HepG2 (cell line): Measurements from ENCODE around the gene SHC1. TPM values are rescaled to one million over a fixed set of nuclear protein-coding genes. Genes with fewer than 3 reads are reported as not detected.
A peak's percentile ranks its signal among the peaks of the same experiment; 100 is the strongest.

ENCODE experiments used
- FLYWCH1 ChIP-seq: sonication (generic); formaldehyde crosslinking; IDR thresholded peaks from 2 replicates; pipeline ENCODE4 v1.8.1; 2023; ENCODE audit warnings: mild to moderate bottlenecking, missing genetic modification reagents
- GATA4 ChIP-seq: sonication (generic); IDR thresholded peaks from 2 replicates; pipeline ENCODE4 v1.6.1; 2016; ENCODE audit warnings: antibody characterized with exemption, low read depth, borderline replicate concordance
- GATAD1 ChIP-seq: IDR thresholded peaks from 2 replicates; pipeline ENCODE4 v1.6.1; 2016; ENCODE audit warnings: missing genetic modification reagents, missing compliant biosample characterization
- GTF3A ChIP-seq: sonication (generic); formaldehyde crosslinking; conservative IDR thresholded peaks from 2 replicates; pipeline ENCODE4 v1.4.0; 2020; ENCODE audit warnings: mild to moderate bottlenecking, missing genetic modification reagents
- HNF4A ChIP-seq: sonication (generic); formaldehyde crosslinking; IDR thresholded peaks from 2 replicates; pipeline ENCODE4 v1.4.0; 2020; ENCODE audit warnings: missing genetic modification reagents
- HNF4G ChIP-seq, 2 experiments: sonication (generic) in 1 of 2; formaldehyde crosslinking in 1 of 2; IDR thresholded peaks; 2 replicates each; pipeline versions ENCODE4 v1.4.0 to v1.6.1; 2011 to 2020; ENCODE audit warnings: borderline replicate concordance in 2 of 2, low read depth in 2 of 2, mild to moderate bottlenecking in 2 of 2, low read length in 1 of 2, missing genetic modification reagents in 1 of 2, moderate library complexity in 1 of 2
- MED8 ChIP-seq: sonication (generic); formaldehyde crosslinking; IDR thresholded peaks from 2 replicates; pipeline ENCODE4 v1.8.1; 2023; ENCODE audit warnings: mild to moderate bottlenecking, missing genetic modification reagents; ENCODE audit not compliant: insufficient replicate concordance
- NFE2L2 ChIP-seq: fragments of 150-350 bp; IDR thresholded peaks from 2 replicates; pipeline ENCODE4 v1.6.1; 2014; ENCODE audit warnings: low read length
- NR2C2 ChIP-seq: sonication (generic); formaldehyde crosslinking; IDR thresholded peaks from 2 replicates; pipeline ENCODE4 v1.4.0; 2020; ENCODE audit warnings: missing genetic modification reagents, mild to moderate bottlenecking, moderate library complexity, borderline replicate concordance
- ZFP90 ChIP-seq: sonication (generic); formaldehyde crosslinking; IDR thresholded peaks from 2 replicates; pipeline ENCODE4 v1.8.0; 2022; ENCODE audit warnings: missing genetic modification reagents, mild to moderate bottlenecking, inconsistent platforms, borderline replicate concordance
- ZNF235 ChIP-seq: sonication (generic); formaldehyde crosslinking; IDR thresholded peaks from 2 replicates; pipeline ENCODE4 v1.8.1; 2023; ENCODE audit warnings: mild to moderate bottlenecking, missing genetic modification reagents, borderline replicate concordance
- ZNF292 ChIP-seq: sonication (generic); formaldehyde crosslinking; IDR thresholded peaks from 2 replicates; pipeline ENCODE4 v1.8.1; 2022; ENCODE audit warnings: mild to moderate bottlenecking, low read depth, missing genetic modification reagents, borderline replicate concordance
- ZNF432 ChIP-seq: sonication (generic); formaldehyde crosslinking; IDR thresholded peaks from 2 replicates; pipeline ENCODE4 v1.5.0; 2020; ENCODE audit warnings: missing genetic modification reagents, mild to moderate bottlenecking, borderline replicate concordance
- polyA plus RNA-seq, 8 experiments: library from polyadenylated mRNA; depleted of rRNA in 3 of 8; stranded (reverse) in 7 of 8; unstranded in 1 of 8; fragments of >200 nt; fragmentation: Illumina TruSeq in 4 of 8; extraction: Trizol in 4 of 8; gene quantifications; 2 replicates each; pipeline versions ENCODE4 v1.2.1 to v1.2.3, GENCODE V29; 2011 to 2016; ENCODE audit warnings: low read depth in 4 of 8, missing spikeins in 1 of 8, mixed read lengths in 1 of 8; ENCODE audit not compliant: insufficient read depth in 1 of 8
- total RNA-seq, 5 experiments: library from RNA; depleted of rRNA; stranded (reverse); fragments of >200 nt; fragmentation: Illumina TruSeq; extraction: Trizol; gene quantifications; 2 replicates each; pipeline ENCODE4 v1.2.3, GENCODE V29; 2016; ENCODE audit warnings: low read depth in 1 of 5
- TF ChIP-seq, protein P1 (sequence below): sonication (generic); formaldehyde crosslinking; IDR thresholded peaks from 2 replicates; pipeline ENCODE4 v1.4.0; 2020; ENCODE audit warnings: mild to moderate bottlenecking, missing genetic modification reagents
- TF ChIP-seq, protein P2 (sequence below): sonication (generic); formaldehyde crosslinking; IDR thresholded peaks from 2 replicates; pipeline ENCODE4 v1.5.1; 2020; ENCODE audit warnings: mild to moderate bottlenecking, moderate library complexity, missing genetic modification reagents
- TF ChIP-seq, protein P3 (sequence below): sonication (generic); formaldehyde crosslinking; IDR thresholded peaks from 2 replicates; pipeline ENCODE4 v1.4.0; 2020; ENCODE audit warnings: low read depth, mild to moderate bottlenecking, missing genetic modification reagents

SHC1 gene
- total and polyA plus RNA-seq, 2 of the 13 experiments (the other 11 are each of a cell fraction or from before 2014, with no cell fraction given) = 52.0 to 137 TPM

DNA sequence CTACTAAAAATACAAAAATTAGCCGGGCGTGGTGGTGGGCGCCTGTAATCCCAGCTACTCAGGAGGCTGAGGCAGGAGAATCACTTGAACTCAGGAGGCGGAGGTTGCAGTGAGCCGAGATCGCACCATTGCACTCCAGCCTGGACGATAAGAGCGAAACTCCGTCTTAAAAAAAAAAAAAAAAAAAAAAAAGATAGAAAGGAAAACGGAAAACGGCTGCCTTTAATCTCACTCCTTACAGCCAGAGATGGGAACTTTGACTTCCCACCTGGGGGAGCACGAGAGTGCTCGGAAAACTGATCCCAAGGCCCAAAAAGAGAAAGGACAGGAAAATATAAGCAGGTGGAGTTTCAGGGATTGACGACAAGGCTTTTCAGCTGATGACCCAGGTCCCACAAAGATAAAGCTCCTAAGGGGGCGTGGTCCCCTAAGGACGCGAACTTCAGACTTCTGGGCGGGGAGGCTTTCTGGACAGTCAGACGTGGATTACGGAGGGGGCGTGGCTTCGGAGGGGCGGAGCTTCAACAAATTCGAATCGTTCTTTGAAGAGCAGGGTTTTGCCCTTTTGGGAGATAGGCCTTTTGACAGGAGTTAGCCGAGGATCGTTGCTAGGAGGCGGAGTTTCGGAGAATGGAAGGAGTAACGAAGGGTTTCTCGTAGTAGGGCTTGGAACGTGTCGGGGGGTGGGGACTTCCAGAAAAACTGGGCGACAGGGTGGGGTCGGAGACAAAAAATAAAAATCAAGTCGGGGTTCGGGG, 3.0 kb upstream of the SHC1 start (continued):
- TF ChIP-seq, protein P1, sequence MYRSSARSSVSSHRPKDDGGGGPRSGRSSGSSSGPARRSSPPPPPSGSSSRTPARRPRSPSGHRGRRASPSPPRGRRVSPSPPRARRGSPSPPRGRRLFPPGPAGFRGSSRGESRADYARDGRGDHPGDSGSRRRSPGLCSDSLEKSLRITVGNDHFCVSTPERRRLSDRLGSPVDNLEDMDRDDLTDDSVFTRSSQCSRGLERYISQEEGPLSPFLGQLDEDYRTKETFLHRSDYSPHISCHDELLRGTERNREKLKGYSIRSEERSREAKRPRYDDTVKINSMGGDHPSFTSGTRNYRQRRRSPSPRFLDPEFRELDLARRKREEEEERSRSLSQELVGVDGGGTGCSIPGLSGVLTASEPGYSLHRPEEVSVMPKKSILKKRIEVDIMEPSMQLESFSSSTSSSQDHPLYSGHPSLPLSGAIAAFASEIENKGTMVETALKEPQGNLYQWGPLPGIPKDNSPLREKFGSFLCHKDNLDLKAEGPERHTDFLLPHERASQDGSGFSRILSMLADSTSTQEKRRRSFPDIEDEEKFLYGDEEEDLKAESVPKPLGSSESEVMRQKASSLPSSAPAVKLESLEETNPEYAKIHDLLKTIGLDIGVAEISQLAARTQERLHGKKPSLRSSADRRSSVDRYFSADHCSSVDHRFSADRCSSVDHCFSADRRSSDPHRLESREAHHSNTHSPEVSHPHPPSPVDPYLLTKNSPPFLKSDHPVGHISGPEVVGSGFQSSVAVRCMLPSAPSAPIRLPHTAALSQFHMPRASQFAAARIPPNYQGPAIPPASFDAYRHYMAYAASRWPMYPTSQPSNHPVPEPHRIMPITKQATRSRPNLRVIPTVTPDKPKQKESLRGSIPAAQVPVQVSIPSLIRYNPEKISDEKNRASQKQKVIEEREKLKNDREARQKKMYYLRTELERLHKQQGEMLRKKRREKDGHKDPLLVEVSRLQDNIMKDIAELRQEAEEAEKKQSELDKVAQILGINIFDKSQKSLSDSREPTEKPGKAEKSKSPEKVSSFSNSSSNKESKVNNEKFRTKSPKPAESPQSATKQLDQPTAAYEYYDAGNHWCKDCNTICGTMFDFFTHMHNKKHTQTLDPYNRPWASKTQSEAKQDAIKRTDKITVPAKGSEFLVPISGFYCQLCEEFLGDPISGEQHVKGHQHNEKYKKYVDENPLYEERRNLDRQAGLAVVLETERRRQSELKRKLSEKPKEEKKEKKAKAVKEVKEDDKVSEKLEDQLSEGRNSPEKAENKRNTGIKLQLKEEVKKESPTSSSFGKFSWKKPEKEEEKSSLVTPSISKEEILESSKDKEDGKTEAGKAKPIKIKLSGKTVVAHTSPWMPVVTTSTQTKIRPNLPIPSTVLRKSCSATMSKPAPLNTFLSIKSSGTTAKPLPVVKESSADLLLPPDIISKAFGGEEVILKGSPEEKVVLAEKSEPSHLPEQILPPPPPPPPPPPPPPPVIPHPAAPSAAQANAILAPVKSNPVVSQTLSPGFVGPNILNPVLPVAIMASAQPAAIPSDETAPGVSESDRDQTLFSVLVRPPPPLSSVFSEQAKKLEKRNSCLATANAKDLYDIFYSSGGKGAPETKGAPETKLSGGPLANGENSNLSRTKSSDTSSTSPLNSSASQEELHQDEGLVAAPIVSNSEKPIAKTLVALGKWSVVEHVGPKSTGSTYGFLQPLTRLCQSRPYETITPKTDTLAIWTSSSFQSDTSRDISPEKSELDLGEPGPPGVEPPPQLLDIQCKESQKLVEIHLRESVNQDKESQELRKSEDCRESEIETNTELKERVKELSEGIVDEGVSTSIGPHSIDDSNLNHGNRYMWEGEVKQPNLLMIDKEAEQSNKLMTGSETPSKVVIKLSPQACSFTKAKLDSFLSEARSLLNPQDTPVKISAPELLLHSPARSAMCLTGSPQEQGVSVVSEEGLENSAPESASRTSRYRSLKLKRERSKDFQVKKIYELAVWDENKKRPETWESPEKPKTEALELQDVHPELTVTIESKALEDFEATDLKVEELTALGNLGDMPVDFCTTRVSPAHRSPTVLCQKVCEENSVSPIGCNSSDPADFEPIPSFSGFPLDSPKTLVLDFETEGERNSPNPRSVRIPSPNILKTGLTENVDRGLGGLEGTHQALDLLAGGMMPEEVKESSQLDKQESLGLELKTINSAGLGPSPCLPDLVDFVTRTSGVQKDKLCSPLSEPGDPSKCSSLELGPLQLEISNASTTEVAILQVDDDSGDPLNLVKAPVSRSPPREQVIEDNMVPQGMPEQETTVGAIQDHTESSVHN (CRISPR knock-in tag) = no peak
- TF ChIP-seq GATA4 (no peak; the same call in 1 of the 2 replicates), ZFP90 (CRISPR knock-in tag) (no peak), ZNF235 (CRISPR knock-in tag) (no peak), GTF3A (CRISPR knock-in tag) (no peak), HNF4G (IDR thresholded peaks at IDR 0.05; ENCODE audit: borderline replicate concordance, low read depth, low read length) (peak; percentile 42; the same call in 1 of the 2 replicates), HNF4G (CRISPR knock-in tag; IDR thresholded peaks at IDR 0.05; ENCODE audit: borderline replicate concordance, low read depth) (peak; percentile 27; the same call in 1 of the 2 replicates), ZNF432 (CRISPR knock-in tag) (no peak), ZNF292 (CRISPR knock-in tag) (no peak), GATAD1 (CRISPR knock-in tag) (no peak), NR2C2 (CRISPR knock-in tag) (no peak), HNF4A (peak; percentile 84), MED8 (no peak), FLYWCH1 (CRISPR knock-in tag) (no peak), NFE2L2 (no peak)
- TF ChIP-seq, protein P2, sequence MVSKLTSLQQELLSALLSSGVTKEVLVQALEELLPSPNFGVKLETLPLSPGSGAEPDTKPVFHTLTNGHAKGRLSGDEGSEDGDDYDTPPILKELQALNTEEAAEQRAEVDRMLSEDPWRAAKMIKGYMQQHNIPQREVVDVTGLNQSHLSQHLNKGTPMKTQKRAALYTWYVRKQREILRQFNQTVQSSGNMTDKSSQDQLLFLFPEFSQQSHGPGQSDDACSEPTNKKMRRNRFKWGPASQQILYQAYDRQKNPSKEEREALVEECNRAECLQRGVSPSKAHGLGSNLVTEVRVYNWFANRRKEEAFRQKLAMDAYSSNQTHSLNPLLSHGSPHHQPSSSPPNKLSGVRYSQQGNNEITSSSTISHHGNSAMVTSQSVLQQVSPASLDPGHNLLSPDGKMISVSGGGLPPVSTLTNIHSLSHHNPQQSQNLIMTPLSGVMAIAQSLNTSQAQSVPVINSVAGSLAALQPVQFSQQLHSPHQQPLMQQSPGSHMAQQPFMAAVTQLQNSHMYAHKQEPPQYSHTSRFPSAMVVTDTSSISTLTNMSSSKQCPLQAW (CRISPR knock-in tag) = no peak; the same call in 1 of the 2 replicates
- TF ChIP-seq, protein P3, sequence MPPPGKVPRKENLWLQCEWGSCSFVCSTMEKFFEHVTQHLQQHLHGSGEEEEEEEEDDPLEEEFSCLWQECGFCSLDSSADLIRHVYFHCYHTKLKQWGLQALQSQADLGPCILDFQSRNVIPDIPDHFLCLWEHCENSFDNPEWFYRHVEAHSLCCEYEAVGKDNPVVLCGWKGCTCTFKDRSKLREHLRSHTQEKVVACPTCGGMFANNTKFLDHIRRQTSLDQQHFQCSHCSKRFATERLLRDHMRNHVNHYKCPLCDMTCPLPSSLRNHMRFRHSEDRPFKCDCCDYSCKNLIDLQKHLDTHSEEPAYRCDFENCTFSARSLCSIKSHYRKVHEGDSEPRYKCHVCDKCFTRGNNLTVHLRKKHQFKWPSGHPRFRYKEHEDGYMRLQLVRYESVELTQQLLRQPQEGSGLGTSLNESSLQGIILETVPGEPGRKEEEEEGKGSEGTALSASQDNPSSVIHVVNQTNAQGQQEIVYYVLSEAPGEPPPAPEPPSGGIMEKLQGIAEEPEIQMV = no peak
